HepG2 (cell line): ENCODE results near the gene MXRA7. TPM values are rescaled to one million over a fixed set of nuclear protein-coding genes. Genes with fewer than 3 reads are reported as not detected.

Experiments used
- DPF2 ChIP-seq: sonication (generic); formaldehyde crosslinking; IDR thresholded peaks from 2 replicates; pipeline ENCODE4 v1.4.0; 2020; ENCODE audit warnings: mild to moderate bottlenecking, low read depth, missing genetic modification reagents, borderline replicate concordance
- KIAA2018 ChIP-seq: sonication (generic); formaldehyde crosslinking; IDR thresholded peaks from 2 replicates; pipeline ENCODE4 v1.5.0; 2020; ENCODE audit warnings: mild to moderate bottlenecking, missing genetic modification reagents, borderline replicate concordance
- KLF16 ChIP-seq, 2 experiments: sonication (generic) in 1 of 2; formaldehyde crosslinking in 1 of 2; IDR thresholded peaks; 2 replicates each; pipeline versions ENCODE4 v1.6.1 to v1.8.0; 2016 to 2023; ENCODE audit warnings: missing genetic modification reagents in 2 of 2, missing compliant biosample characterization in 1 of 2
- SKI ChIP-seq: fragments of 450-650 bp; IDR thresholded peaks from one replicate; pipeline ENCODE4 v1.6.1; 2018; ENCODE audit warnings: mild to moderate bottlenecking; ENCODE audit not compliant: partially characterized antibody
- ZFX ChIP-seq: sonication (generic); formaldehyde crosslinking; IDR thresholded peaks from 2 replicates; pipeline ENCODE4 v1.4.0; 2020; ENCODE audit warnings: mild to moderate bottlenecking, low read depth, missing genetic modification reagents, moderate library complexity
- ZNF329 ChIP-seq: sonication (generic); formaldehyde crosslinking; IDR thresholded peaks from 2 replicates; pipeline ENCODE4 v1.9.0; 2021; ENCODE audit warnings: low read depth, mild to moderate bottlenecking, missing genetic modification reagents
- ZNF354B ChIP-seq: sonication (generic); formaldehyde crosslinking; IDR thresholded peaks from 2 replicates; pipeline ENCODE4 v1.8.0; 2022; ENCODE audit warnings: mild to moderate bottlenecking, missing genetic modification reagents
- ZNF510 ChIP-seq: sonication (generic); formaldehyde crosslinking; IDR thresholded peaks from 2 replicates; pipeline ENCODE4 v1.4.0; 2020; ENCODE audit warnings: low read depth, mild to moderate bottlenecking, missing genetic modification reagents
- ZNF570 ChIP-seq: sonication (generic); formaldehyde crosslinking; IDR thresholded peaks from 2 replicates; pipeline ENCODE4 v1.4.0; 2020; ENCODE audit warnings: mild to moderate bottlenecking, missing genetic modification reagents, borderline replicate concordance
- ZNF646 ChIP-seq: sonication (generic); formaldehyde crosslinking; IDR thresholded peaks from 2 replicates; pipeline ENCODE4 v1.9.0; 2021; ENCODE audit warnings: mild to moderate bottlenecking, missing genetic modification reagents
- ZNF777 ChIP-seq: sonication (generic); formaldehyde crosslinking; IDR thresholded peaks from 2 replicates; pipeline ENCODE4 v1.4.0; 2020; ENCODE audit warnings: missing genetic modification reagents
- polyA plus RNA-seq, 8 experiments: library from polyadenylated mRNA; depleted of rRNA in 3 of 8; stranded (reverse) in 7 of 8; unstranded in 1 of 8; fragments of >200 nt; fragmentation: Illumina TruSeq in 4 of 8; extraction: Trizol in 4 of 8; gene quantifications; 2 replicates each; pipeline versions ENCODE4 v1.2.1 to v1.2.3, GENCODE V29; 2011 to 2016; ENCODE audit warnings: low read depth in 4 of 8, missing spikeins in 1 of 8, mixed read lengths in 1 of 8; ENCODE audit not compliant: insufficient read depth in 1 of 8
- total RNA-seq, 5 experiments: library from RNA; depleted of rRNA; stranded (reverse); fragments of >200 nt; fragmentation: Illumina TruSeq; extraction: Trizol; gene quantifications; 2 replicates each; pipeline ENCODE4 v1.2.3, GENCODE V29; 2016; ENCODE audit warnings: low read depth in 1 of 5

The MXRA7 gene
- total and polyA plus RNA-seq, 2 of the 13 experiments (the other 11 are each of a cell fraction or from before 2014, with no cell fraction given): 44.8 to 112 TPM

- no peak for TF ChIP-seq ZNF646 (CRISPR knock-in tag)
- TF ChIP-seq KIAA2018 (CRISPR knock-in tag): no peak
- TF ChIP-seq ZNF354B (CRISPR knock-in tag): 0 out of 2 replicates have a peak, but pooled peaks have one; percentile 44
- TF ChIP-seq DPF2 (CRISPR knock-in tag): no peak
- TF ChIP-seq ZFX (CRISPR knock-in tag): peak; percentile 84; the same call in 1 of the 2 replicates
- TF ChIP-seq ZNF777: no peak
- TF ChIP-seq KLF16 (CRISPR knock-in tag; IDR thresholded peaks at IDR 0.05): peak in 1 of 2 experiments; percentile 88; a peak in 2 of 4 replicates
- no peak for TF ChIP-seq ZNF570 (CRISPR knock-in tag)
- 0 out of 2 replicates have a peak, but pooled peaks have one; percentile 59 for TF ChIP-seq ZNF329 (CRISPR knock-in tag)
- peak; percentile 58 for TF ChIP-seq SKI
- TF ChIP-seq ZNF510: no peak
Observed at GRCh38 chr17:76726231-76726775, 15.5 kb upstream of the MXRA7 start, which contains the start of gene JMJD6 (continued).
